OCI-LY3 (cell line): ENCODE data around the gene GNAI3.

Experiments
- EZH2phosphoT487 ChIP-seq: fragments of 200-600 bp; shearing (Covaris generic); IDR thresholded peaks from 2 replicates; pipeline ENCODE4 v1.6.1; 2018; ENCODE audit warnings: antibody characterized with exemption, mixed run types, low read depth
- TF ChIP-seq, protein P1 (sequence below): fragments of 200-600, 300-600 bp; sonication (generic); IDR thresholded peaks from 2 replicates; pipeline ENCODE4 v1.5.1; 2014; ENCODE audit warnings: antibody characterized with exemption, low read length, low read depth

DNA sequence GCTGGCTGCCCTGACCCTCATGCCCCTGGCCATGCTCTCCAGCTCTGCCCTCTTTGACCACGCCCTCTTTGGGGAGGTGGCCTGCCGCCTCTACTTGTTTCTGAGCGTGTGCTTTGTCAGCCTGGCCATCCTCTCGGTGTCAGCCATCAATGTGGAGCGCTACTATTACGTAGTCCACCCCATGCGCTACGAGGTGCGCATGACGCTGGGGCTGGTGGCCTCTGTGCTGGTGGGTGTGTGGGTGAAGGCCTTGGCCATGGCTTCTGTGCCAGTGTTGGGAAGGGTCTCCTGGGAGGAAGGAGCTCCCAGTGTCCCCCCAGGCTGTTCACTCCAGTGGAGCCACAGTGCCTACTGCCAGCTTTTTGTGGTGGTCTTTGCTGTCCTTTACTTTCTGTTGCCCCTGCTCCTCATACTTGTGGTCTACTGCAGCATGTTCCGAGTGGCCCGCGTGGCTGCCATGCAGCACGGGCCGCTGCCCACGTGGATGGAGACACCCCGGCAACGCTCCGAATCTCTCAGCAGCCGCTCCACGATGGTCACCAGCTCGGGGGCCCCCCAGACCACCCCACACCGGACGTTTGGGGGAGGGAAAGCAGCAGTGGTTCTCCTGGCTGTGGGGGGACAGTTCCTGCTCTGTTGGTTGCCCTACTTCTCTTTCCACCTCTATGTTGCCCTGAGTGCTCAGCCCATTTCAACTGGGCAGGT is 5.0 kb upstream of the GNAI3 start:
- TF ChIP-seq, protein P1, sequence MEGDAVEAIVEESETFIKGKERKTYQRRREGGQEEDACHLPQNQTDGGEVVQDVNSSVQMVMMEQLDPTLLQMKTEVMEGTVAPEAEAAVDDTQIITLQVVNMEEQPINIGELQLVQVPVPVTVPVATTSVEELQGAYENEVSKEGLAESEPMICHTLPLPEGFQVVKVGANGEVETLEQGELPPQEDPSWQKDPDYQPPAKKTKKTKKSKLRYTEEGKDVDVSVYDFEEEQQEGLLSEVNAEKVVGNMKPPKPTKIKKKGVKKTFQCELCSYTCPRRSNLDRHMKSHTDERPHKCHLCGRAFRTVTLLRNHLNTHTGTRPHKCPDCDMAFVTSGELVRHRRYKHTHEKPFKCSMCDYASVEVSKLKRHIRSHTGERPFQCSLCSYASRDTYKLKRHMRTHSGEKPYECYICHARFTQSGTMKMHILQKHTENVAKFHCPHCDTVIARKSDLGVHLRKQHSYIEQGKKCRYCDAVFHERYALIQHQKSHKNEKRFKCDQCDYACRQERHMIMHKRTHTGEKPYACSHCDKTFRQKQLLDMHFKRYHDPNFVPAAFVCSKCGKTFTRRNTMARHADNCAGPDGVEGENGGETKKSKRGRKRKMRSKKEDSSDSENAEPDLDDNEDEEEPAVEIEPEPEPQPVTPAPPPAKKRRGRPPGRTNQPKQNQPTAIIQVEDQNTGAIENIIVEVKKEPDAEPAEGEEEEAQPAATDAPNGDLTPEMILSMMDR = no peak
- TF ChIP-seq EZH2phosphoT487 = no peak
